SKM-1 (cell line): Measurements from ENCODE around the gene LIMCH1.

Experiments used
- DNase-seq: peaks from one replicate; lab custom pipeline; 2025; ENCODE audit not compliant: unreplicated experiment; lab: John Stamatoyannopoulos, UW

The LIMCH1 gene

DNA sequence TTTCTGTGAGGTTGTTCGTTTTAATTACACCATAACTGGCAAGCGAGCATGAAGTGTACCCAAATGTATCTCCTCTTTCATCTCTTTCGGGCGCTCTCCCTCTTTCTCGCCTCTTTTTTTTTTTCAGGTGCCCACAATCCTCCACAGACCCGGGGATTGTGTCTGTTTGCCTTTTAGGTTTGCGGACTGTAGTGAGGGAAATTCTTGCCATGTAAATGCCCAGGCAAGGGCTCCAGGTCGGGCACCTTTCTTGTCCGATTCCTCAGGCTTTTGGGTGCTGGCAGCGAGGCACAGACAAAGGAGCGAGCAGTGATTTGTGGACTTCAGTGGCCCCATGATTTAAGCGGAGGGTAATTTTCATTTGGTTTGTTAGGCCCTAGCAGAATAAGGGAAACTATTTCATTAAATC is 211.7 kb downstream of the LIMCH1 start:
- no peak for DNase-seq
